ENCODE measurements around the gene H19.

H19 gene

DNA sequence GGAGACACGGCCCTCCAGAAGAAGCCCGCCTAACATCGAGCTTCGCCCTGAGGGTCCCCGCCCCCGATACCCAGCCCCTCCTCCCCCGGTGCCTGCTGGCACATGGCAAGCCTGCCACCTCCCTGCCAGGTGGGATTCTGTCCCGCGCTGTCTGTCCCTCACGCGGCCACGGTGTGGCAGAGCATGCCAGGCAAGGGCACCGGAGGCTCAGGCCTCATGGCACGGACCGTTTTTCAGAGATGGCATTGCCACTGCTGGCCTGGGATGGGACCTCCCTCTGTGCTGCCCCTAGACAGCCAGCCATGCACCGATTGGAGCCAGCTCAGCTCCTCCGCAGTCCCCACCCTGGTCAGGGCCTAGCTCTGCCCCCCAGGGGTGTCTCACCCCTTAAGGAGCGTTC is 31.1 kb downstream of the H19 start:
- Histone ChIP-seq H3K79me2 (ENCODE audit: control insufficient read depth, insufficient read depth, low read length, unreplicated experiment) (no peaks in the 10 kb centered on the region), H2AFZ (ENCODE audit: low read length, unreplicated experiment) (no peak overlapping the region), H3K4me1 (ENCODE audit: control insufficient read depth, insufficient read depth, low read length, unreplicated experiment) (no peaks in the 10 kb centered on the region), H3K27ac (ENCODE audit: low read depth, low read length) (no peak overlapping the region), H3K27me3 (ENCODE audit: insufficient read depth, low read length) (no peaks in the 10 kb centered on the region), H3K36me3 (ENCODE audit: insufficient read depth, low read length) (no peaks in the 10 kb centered on the region), H3K4me3 (ENCODE audit: low read depth, low read length) (no peak overlapping the region)

DNA sequence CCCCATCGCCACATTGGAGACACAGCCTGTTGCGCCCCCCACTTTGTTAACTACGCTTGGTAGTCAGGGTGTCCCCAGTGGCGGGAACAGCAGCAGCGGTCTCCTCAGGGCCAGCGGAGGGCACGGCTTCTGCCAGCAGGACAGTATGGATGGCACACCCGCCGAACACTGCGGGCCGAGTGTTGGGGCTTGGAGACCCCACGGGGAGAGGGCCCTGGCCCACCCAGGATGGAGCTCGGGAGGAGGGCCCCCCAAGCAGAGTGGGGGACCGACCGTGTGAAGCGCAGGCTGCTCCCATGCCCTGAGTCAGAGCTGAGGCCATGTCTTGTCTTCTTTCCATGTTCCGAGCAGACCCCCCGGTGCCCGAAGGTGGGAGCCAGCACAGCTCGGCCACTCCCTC is 32.7 kb downstream of the H19 start:
- Histone ChIP-seq H3K36me3 (ENCODE audit: insufficient read depth, low read length) (no peaks in the 10 kb centered on the region), H3K27me3 (ENCODE audit: insufficient read depth, low read length) (no peaks in the 10 kb centered on the region), H3K4me3 (ENCODE audit: low read depth, low read length) (no peak overlapping the region), H3K4me1 (ENCODE audit: control insufficient read depth, insufficient read depth, low read length, unreplicated experiment) (no peaks in the 10 kb centered on the region), H3K79me2 (ENCODE audit: control insufficient read depth, insufficient read depth, low read length, unreplicated experiment) (no peaks in the 10 kb centered on the region), H2AFZ (ENCODE audit: low read length, unreplicated experiment) (no peak overlapping the region), H3K27ac (ENCODE audit: low read depth, low read length) (no peak overlapping the region)

DNA sequence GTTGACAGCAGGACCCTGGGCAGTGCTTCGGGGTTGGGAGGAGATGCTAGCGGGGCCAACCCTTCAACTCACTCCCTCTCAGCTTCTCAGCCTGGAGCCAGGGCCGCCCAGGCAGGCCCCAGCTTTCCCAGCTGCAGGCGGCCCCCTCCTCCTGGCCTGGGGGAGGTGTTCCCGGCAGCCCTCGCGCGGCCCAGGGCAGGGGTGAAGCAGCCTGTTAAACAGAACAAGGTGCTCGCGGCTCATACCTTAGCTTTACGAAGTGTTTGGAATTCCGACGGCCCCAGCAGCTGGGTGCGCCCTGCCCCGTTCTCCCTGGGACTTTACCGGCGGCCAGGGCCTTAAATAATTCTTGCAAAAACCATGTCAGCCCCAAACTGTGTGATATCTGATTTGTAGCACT is 33.3 kb downstream of the H19 start:
- Histone ChIP-seq H2AFZ (ENCODE audit: low read length, unreplicated experiment) (no peak overlapping the region), H3K27ac (ENCODE audit: low read depth, low read length) (no peak overlapping the region), H3K79me2 (ENCODE audit: control insufficient read depth, insufficient read depth, low read length, unreplicated experiment) (no peaks in the 10 kb centered on the region), H3K4me3 (ENCODE audit: low read depth, low read length) (no peak overlapping the region), H3K4me1 (ENCODE audit: control insufficient read depth, insufficient read depth, low read length, unreplicated experiment) (no peaks in the 10 kb centered on the region), H3K36me3 (ENCODE audit: insufficient read depth, low read length) (no peaks in the 10 kb centered on the region), H3K27me3 (ENCODE audit: insufficient read depth, low read length) (no peaks in the 10 kb centered on the region)

DNA sequence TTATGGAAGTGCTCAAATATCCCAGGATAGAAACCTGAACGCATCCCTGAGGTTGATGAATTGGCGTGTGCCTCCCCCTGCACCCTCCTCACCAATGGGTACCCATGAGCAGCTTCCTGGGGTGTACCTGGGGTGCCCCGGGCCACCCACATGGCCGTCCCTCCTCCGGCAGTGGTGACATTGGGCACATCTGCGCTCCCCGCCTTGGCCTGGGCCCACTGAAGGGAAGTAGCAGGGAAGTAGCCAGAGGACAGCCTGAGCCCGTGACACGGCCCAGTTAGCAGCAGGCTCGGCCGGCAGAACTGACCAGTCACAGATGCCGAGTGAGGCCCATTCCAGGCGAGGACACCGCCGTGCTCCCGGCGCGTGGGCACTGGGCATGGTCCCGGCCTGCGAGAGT is 33.8 kb downstream of the H19 start:
- H3K79me2 ChIP-seq (ENCODE audit: control insufficient read depth, insufficient read depth, low read length, unreplicated experiment), result no peaks in the 10 kb centered on the region
- no peaks in the 10 kb centered on the region for H3K4me1 ChIP-seq (ENCODE audit: control insufficient read depth, insufficient read depth, low read length, unreplicated experiment)

DNA sequence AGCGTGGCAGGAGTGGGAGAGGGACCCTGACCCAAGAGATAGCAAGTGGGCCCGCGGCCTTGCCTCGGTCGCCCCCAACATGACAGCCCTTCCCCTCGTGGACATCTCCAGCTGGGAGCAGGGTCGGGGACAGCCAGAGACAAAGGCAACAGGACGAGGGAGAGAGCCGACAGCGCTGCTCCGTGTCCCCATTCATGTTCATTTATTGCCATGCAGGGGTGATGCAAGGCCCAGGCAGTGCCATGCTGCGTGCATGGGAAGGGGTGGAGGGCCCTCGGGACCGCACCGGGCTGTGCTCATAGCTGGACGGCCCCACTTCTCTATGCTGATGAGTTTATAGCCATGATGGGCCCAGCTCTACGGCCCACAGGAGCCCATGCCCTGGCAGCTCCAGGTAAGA is 37.9 kb downstream of the H19 start:
- Histone ChIP-seq H3K27me3 (ENCODE audit: insufficient read depth, low read length) (no peaks in the 10 kb centered on the region), H3K4me3 (ENCODE audit: low read depth, low read length) (no peak overlapping the region), H3K36me3 (ENCODE audit: insufficient read depth, low read length) (no peaks in the 10 kb centered on the region), H3K27ac (ENCODE audit: low read depth, low read length) (no peak overlapping the region), H3K4me1 (ENCODE audit: control insufficient read depth, insufficient read depth, low read length, unreplicated experiment) (no peaks in the 10 kb centered on the region), H3K79me2 (ENCODE audit: control insufficient read depth, insufficient read depth, low read length, unreplicated experiment) (no peaks in the 10 kb centered on the region), H2AFZ (ENCODE audit: low read length, unreplicated experiment) (no peak overlapping the region)

More for the DNA sequence above, 33.8 kb downstream of the H19 start:
- Histone ChIP-seq H2AFZ (ENCODE audit: low read length, unreplicated experiment) (no peak overlapping the region), H3K36me3 (ENCODE audit: insufficient read depth, low read length) (no peaks in the 10 kb centered on the region), H3K27me3 (ENCODE audit: insufficient read depth, low read length) (no peaks in the 10 kb centered on the region), H3K27ac (ENCODE audit: low read depth, low read length) (no peak overlapping the region), H3K4me3 (ENCODE audit: low read depth, low read length) (no peak overlapping the region)

DNA sequence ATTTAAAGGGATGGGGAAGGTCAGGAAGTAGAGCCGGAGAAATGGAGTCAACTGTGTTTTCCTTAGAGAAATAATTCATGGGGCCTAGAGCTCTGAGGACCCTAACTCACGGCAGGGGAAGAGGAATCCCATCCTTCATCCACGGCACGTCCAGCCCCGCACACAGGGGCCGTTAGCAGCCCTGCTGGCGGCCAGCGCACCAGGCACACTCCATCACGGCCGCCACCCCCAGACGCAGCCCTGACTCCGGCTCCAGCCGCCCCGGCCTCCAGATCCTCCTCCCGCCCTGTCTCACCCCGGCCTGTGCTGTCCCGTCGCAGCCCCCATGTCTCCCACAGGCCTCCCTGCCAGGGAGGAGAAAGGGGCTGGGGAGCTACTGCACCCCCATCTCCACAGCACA is 39.3 kb downstream of the H19 start:
- Histone ChIP-seq H3K4me1 (ENCODE audit: control insufficient read depth, insufficient read depth, low read length, unreplicated experiment) (no peaks in the 10 kb centered on the region), H3K27me3 (ENCODE audit: insufficient read depth, low read length) (no peaks in the 10 kb centered on the region), H3K4me3 (ENCODE audit: low read depth, low read length) (no peak overlapping the region), H3K36me3 (ENCODE audit: insufficient read depth, low read length) (no peaks in the 10 kb centered on the region), H2AFZ (ENCODE audit: low read length, unreplicated experiment) (no peak overlapping the region), H3K27ac (ENCODE audit: low read depth, low read length) (no peak overlapping the region), H3K79me2 (ENCODE audit: control insufficient read depth, insufficient read depth, low read length, unreplicated experiment) (no peaks in the 10 kb centered on the region)

DNA sequence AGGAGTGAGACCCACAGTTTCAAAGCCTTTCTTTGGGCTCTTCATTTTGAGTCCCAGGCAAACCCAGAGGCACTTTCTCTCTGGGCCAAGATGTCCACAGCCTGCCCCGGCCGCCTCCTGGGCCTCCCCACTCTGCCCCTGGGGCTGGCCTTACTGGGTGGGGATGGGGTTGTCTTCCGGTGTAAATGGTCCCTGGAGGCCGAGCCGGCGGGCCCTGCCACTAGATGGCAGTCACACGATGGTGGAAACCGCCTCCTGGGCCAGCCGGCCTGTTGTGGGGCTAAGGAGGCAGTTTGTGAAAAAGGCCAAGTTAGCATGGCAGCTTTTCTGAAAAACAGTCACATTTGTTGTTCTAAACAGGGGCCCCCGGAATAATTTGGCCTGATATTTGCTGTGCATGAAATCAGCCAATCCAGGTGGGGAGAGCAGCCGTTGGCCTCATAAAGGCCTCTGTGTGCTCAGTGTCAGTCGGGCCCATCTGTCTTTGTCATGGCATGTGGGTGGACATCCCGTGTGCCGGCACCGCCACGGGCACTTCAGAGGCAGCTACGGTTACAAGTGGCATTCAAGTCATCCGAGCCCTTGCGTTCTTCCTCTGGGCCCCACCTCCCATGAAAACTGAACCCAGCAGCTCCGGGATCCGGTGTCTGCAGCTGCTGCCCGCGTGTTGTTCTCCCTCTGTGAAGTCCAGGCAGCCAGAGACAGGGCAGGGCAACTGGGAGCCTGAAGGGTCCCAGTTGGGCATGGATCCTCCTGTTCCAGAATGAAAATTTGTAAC is 44.0 kb downstream of the H19 start:
- Histone ChIP-seq H3K36me3 (ENCODE audit: insufficient read depth, low read length) (no peaks in the 10 kb centered on the region), H3K27me3 (ENCODE audit: insufficient read depth, low read length) (no peaks in the 10 kb centered on the region), H3K27ac (ENCODE audit: low read depth, low read length) (no peak overlapping the region), H3K79me2 (ENCODE audit: control insufficient read depth, insufficient read depth, low read length, unreplicated experiment) (no peaks in the 10 kb centered on the region), H2AFZ (ENCODE audit: low read length, unreplicated experiment) (no peak overlapping the region), H3K4me1 (ENCODE audit: control insufficient read depth, insufficient read depth, low read length, unreplicated experiment) (no peaks in the 10 kb centered on the region), H3K4me3 (ENCODE audit: low read depth, low read length) (no peak overlapping the region)

DNA sequence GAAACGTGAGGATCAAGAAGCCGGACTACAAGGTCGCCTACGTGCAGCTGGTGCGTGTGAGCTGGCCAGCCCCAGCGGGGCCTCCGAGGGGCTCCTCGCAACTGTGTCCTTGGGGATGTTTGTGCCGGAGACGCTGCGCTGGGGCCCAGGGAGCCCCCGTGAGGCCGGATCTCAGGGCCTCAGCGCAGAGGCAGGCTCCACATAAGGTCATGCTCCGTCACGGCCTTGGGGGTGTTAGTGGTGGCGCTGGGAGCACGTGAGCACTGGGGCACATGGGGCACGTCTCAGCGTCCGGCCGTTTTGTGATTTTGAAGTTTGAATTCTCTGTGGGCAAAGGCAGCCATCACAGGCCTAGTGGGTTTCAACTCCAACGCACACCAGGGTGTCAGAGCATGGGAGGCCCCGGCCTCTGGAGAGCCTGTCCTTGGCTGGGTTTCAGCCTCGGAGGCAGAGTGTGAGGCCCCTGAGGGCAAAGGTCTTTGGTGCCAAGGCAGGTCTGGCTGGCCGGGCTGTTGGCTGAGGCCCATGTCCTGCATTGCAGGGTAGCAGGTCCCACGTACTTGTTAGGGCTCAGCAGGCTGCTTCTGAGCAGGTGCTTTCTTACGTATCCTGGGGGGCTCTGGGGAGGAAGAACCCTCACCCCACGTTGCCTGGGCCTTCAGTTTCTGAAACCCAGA is 44.7 kb downstream of the H19 start:
- no peaks in the 10 kb centered on the region for H3K36me3 ChIP-seq (ENCODE audit: insufficient read depth, low read length)
- no peaks in the 10 kb centered on the region for H3K4me1 ChIP-seq (ENCODE audit: control insufficient read depth, insufficient read depth, low read length, unreplicated experiment)
- no peak overlapping the region for H3K27ac ChIP-seq (ENCODE audit: low read depth, low read length)
- H3K27me3 ChIP-seq (ENCODE audit: insufficient read depth, low read length), result no peaks in the 10 kb centered on the region
- no peak overlapping the region for H3K4me3 ChIP-seq (ENCODE audit: low read depth, low read length)
- no peaks in the 10 kb centered on the region for H3K79me2 ChIP-seq (ENCODE audit: control insufficient read depth, insufficient read depth, low read length, unreplicated experiment)
- no peak overlapping the region for H2AFZ ChIP-seq (ENCODE audit: low read length, unreplicated experiment)

DNA sequence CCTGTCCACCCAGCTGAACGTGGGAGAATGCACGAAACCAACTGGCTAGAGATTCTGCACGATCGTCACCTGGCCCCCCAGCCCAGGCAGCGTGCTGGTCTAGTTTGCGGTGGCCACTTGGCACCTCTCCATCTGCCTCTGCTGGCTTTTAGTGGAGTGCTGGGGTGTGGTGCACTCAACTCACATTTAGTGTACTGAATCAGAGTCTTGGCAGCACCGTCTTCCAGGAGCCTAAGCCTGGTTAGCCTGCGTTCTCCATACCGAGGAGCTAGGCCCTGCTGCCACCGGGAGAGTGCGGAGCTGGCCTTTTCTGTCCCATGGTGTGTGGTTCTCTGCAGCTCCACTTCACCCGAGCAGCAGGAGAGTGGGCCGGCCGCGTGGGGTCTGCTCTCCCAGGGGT is 47.7 kb downstream of the H19 start:
- no peak overlapping the region for H2AFZ ChIP-seq (ENCODE audit: low read length, unreplicated experiment)
- H3K79me2 ChIP-seq (ENCODE audit: control insufficient read depth, insufficient read depth, low read length, unreplicated experiment), result no peaks in the 10 kb centered on the region
- H3K27me3 ChIP-seq (ENCODE audit: insufficient read depth, low read length), result no peaks in the 10 kb centered on the region
- H3K36me3 ChIP-seq (ENCODE audit: insufficient read depth, low read length), result no peaks in the 10 kb centered on the region
- H3K27ac ChIP-seq (ENCODE audit: low read depth, low read length), result no peak overlapping the region
- H3K4me1 ChIP-seq (ENCODE audit: control insufficient read depth, insufficient read depth, low read length, unreplicated experiment), result no peaks in the 10 kb centered on the region
- H3K4me3 ChIP-seq (ENCODE audit: low read depth, low read length), result no peak overlapping the region

DNA sequence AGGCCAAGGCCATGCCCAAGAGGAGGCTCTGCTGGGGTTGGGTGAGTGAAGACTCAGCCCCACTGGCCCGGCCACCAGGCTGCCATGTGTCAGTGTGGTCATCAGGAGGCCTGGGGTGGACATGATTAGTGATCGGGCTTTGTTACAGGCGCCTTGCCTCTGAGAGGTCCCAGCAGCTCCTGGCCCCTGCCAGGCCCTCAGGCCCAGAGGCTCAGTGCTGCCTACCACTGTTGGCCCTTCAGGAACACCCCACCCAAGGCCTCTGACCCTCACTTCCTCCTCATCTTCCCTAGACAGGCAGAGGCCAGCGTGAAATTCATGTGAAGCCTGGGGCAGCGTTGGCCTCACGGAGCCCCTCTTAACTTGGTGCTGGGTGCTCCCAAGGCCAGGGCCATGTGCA is 48.3 kb downstream of the H19 start:
- Histone ChIP-seq H3K27ac (ENCODE audit: low read depth, low read length) (no peak overlapping the region), H3K4me3 (ENCODE audit: low read depth, low read length) (no peak overlapping the region), H3K27me3 (ENCODE audit: insufficient read depth, low read length) (no peaks in the 10 kb centered on the region), H3K79me2 (ENCODE audit: control insufficient read depth, insufficient read depth, low read length, unreplicated experiment) (no peaks in the 10 kb centered on the region), H2AFZ (ENCODE audit: low read length, unreplicated experiment) (no peak overlapping the region), H3K4me1 (ENCODE audit: control insufficient read depth, insufficient read depth, low read length, unreplicated experiment) (peaks cover under 1% of the 10 kb centered on the region), H3K36me3 (ENCODE audit: insufficient read depth, low read length) (no peaks in the 10 kb centered on the region)

DNA sequence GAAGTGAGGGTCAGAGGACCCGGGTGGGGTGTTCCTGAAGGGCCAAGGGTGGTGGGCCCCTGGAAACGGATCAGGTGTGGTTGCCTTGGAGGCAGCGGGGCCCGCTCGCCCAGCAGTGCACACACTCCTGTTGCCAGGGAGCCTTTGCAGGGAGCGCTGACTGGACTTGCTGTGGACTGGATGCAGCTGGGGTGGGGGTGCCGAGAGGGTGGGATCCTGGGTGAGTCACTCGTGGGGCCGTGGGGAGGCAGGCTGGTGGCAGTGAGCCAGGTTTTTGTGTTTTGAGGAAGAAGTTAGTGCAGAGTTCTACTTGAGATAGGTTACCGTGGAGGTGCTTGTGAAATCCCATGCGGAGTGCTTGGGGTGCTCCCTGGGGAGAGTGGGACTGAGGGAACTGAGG is 49.3 kb downstream of the H19 start:
- no peak overlapping the region for H3K27ac ChIP-seq (ENCODE audit: low read depth, low read length)
- no peak overlapping the region for H2AFZ ChIP-seq (ENCODE audit: low read length, unreplicated experiment)
- H3K36me3 ChIP-seq (ENCODE audit: insufficient read depth, low read length), result no peaks in the 10 kb centered on the region
- peaks cover 10% of the 10 kb centered on the region for H3K4me1 ChIP-seq (ENCODE audit: control insufficient read depth, insufficient read depth, low read length, unreplicated experiment)
- H3K79me2 ChIP-seq (ENCODE audit: control insufficient read depth, insufficient read depth, low read length, unreplicated experiment), result no peaks in the 10 kb centered on the region
- no peak overlapping the region for H3K4me3 ChIP-seq (ENCODE audit: low read depth, low read length)
- no peaks in the 10 kb centered on the region for H3K27me3 ChIP-seq (ENCODE audit: insufficient read depth, low read length)

Data from ACC112 (cell line).